Activated naive CD4-positive, alpha-beta T cell treated with anti-CD3 and anti-CD28 coated beads, Interleukin-2, amount 50 U/mL, for 24 hours (primary cell): ENCODE data around the gene ITPR1.

ENCODE experiments used
- H3K27ac Mint-ChIP-seq: one replicate; pipeline ENCODE4 v1.8.0; 2021; ENCODE audit warnings: mild to moderate bottlenecking, mixed read lengths
- H3K27me3 Mint-ChIP-seq: one replicate; pipeline ENCODE4 v1.8.0; 2021; ENCODE audit warnings: mixed read lengths
- H3K36me3 Mint-ChIP-seq: one replicate; pipeline ENCODE4 v1.8.0; 2021; ENCODE audit warnings: mixed read lengths
- H3K4me1 Mint-ChIP-seq: one replicate; pipeline ENCODE4 v1.8.0; 2021; ENCODE audit warnings: mixed read lengths
- H3K4me3 Mint-ChIP-seq: one replicate; pipeline ENCODE4 v1.8.0; 2021; ENCODE audit warnings: mild to moderate bottlenecking, mixed read lengths
- H3K9me3 Mint-ChIP-seq: one replicate; pipeline ENCODE4 v1.8.0; 2021; ENCODE audit warnings: mixed read lengths

The ITPR1 gene

DNA sequence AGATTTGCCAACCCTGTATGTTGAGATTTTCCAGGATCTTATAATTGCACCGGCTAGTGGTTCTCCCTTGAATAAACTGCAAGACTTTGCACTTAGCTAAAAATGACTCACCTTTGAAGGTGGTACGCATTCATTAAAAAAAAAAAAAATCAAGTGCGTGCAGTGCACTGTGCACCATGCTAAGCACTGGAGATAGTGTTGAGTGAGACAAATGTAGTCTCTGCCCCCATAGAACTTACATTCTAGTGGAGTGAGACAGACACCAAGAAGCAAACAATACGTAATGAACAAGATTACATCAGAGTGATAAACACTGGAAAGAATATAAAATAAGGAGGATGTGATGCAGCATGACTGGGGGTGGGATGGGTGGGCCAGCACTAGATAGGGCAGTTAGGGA lies 69.4 kb downstream of the ITPR1 start:
- peaks cover 6% of the 10 kb centered on the region for H3K36me3 Mint-ChIP-seq
- H3K4me3 Mint-ChIP-seq, result no peak overlapping the region
- H3K27ac Mint-ChIP-seq, result no peak overlapping the region
- no peaks in the 10 kb centered on the region for H3K9me3 Mint-ChIP-seq
- H3K4me1 Mint-ChIP-seq, result peaks cover 36% of the 10 kb centered on the region
- H3K27me3 Mint-ChIP-seq, result no peaks in the 10 kb centered on the region

DNA sequence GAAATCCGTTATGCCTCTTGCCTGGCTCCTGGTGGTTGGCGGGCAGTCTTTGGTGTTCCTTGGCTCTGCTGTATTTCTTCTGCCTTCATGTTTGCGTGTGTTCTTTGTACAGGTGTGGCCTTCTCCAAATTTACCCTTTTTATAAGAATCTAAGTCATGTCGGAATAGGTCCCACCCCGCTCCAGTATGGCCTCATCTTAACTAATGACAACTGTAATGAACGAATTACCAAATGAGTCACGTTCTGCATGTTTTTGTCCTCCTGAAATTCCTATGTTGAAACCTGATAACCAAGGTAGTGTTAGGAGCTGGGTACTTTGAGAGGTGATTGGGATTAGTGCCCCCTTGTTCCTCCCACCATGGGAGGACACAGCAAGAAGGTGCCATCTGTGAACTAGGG lies 71.1 kb downstream of the ITPR1 start:
- Mint-ChIP-seq H3K36me3 (peaks cover 4% of the 10 kb centered on the region), H3K4me3 (no peak overlapping the region), H3K27ac (no peak overlapping the region), H3K27me3 (no peaks in the 10 kb centered on the region), H3K4me1 (peaks cover 41% of the 10 kb centered on the region), H3K9me3 (no peaks in the 10 kb centered on the region)

DNA sequence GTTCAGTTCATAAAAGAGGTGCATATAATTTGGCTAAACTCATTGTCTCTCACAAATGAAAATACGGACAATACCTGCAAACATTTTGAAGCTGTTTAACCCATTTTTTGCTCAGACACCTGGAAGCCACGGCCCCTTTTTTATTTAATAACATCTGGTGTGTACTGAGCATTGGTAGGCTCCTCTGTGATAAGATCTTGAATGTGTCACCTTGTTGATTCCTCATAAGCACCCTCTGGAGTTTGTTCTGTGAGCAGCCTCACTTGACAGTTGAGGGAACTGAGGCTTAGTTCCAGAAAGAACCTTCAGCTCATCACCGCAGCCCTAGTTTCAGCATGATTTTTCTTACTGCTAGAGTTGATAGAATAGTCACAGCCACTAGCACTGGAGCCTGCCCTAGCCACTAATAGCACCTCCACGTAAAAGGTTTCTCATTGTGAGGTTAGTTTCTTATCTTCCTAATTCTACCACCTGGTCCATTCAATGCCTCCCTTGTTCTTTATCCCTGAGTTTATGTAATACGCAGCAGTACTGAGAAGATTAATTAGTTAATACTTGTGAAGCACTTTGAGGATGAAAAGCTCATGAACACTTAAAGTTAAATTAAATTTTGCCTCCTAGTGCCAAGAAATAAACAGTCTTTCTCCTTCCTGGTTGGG lies 71.9 kb downstream of the ITPR1 start:
- peaks cover 46% of the 10 kb centered on the region for H3K4me1 Mint-ChIP-seq
- H3K27me3 Mint-ChIP-seq, result no peaks in the 10 kb centered on the region
- H3K27ac Mint-ChIP-seq, result no peak overlapping the region

DNA sequence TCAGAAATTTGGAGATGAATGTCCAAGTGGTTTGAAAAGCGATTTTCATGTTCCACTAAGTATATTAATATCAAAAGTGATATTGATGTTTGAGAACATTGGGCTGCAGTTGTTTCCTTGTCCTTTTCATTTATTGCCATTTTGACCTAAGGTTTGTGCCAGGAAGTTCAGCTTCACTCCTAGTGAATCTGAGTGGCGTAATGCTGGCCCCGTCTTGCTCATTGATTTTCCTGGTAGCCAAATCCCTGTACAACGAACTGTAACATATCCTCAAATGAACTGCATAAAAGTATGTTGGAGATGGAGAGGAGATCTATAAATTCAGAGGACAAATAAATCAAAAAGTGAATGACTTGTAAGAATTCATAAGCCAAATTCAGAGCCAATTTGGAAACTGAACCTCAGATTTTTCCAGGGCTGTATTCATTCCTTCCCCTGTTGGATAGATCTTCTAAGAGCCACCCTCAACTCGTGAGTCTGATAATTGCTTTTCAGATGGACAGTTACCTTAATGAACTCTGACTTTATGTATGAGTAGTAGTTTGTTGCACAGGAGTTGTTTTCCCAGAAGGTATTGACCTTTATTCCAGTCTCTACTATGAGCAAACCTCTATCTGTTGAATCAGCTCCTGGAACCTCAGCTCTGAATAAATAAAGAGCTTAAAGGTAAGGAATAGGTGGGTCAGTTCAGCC lies 72.8 kb downstream of the ITPR1 start:
- H3K27ac Mint-ChIP-seq, result no peak overlapping the region
- peaks cover 4% of the 10 kb centered on the region for H3K36me3 Mint-ChIP-seq
- H3K4me1 Mint-ChIP-seq, result peaks cover 47% of the 10 kb centered on the region
- no peak overlapping the region for H3K4me3 Mint-ChIP-seq
- H3K27me3 Mint-ChIP-seq, result no peaks in the 10 kb centered on the region
- no peaks in the 10 kb centered on the region for H3K9me3 Mint-ChIP-seq

More for the DNA sequence above, 71.9 kb downstream of the ITPR1 start:
- no peaks in the 10 kb centered on the region for H3K9me3 Mint-ChIP-seq
- peaks cover 4% of the 10 kb centered on the region for H3K36me3 Mint-ChIP-seq
- H3K4me3 Mint-ChIP-seq, result no peak overlapping the region

DNA sequence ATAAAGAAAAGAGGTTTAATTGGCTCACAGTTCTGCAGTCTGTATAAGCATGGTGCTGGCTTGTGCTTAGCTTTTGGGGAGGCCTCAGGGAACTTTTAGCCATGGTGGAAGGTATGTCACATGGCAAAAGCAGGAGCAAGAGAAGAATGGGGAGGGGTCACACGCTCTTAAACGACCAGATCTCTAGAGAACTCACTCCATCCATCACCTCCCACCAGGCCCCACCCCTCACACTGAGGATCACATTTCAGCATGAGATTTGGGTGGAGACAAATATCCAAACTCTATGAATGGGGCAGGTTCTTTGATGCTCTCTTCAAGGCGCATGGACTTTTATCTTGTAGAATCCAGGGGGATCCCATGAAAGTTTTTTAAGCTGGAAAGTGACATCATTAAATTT lies 75.7 kb downstream of the ITPR1 start:
- H3K27ac Mint-ChIP-seq, result no peak overlapping the region

DNA sequence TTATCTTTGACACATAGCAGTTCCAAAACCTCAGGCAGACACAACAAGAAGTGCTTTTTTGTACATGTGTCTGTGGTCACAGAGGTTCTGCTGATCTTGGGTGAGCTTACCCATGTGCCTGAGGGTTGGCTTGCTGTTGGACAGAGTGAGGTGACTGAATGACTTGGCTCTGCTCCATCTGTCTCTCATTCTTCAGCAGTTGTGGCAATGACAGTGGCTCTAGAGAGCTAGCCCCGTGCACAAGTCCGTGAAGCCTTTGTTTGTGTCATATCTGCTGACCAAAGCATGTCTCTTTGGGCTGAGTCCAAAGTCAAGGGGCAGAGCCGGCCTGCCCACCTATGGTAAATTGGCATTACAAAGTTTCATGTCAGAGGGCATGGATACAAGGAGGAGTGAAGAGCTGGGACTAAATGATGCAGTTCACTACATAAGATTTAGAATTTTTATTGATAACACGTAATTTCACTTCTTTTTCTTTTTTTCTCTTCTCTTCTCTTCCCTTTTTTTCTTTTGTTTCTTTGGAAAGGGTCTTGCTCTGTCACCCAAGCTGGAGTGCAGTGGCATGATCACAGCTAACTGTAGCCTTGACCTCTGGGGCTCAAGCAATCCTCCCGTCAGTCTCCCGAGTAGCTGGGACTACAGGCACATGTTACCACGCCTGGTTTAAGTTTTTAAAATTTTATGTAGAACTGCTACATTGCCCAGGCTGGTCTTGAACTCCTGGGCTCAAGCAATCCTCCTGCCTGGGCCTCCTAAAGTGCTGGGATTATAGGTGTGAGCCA lies 77.9 kb downstream of the ITPR1 start:
- Mint-ChIP-seq H3K36me3 (peaks cover 2% of the 10 kb centered on the region), H3K27me3 (no peaks in the 10 kb centered on the region), H3K9me3 (no peaks in the 10 kb centered on the region), H3K4me3 (no peak overlapping the region), H3K4me1 (peaks cover 38% of the 10 kb centered on the region), H3K27ac (no peak overlapping the region)

More for the DNA sequence above, 75.7 kb downstream of the ITPR1 start:
- H3K9me3 Mint-ChIP-seq, result no peaks in the 10 kb centered on the region
- H3K36me3 Mint-ChIP-seq, result peaks cover 2% of the 10 kb centered on the region
- no peaks in the 10 kb centered on the region for H3K27me3 Mint-ChIP-seq
- H3K4me3 Mint-ChIP-seq, result no peak overlapping the region
- H3K4me1 Mint-ChIP-seq, result peaks cover 46% of the 10 kb centered on the region

DNA sequence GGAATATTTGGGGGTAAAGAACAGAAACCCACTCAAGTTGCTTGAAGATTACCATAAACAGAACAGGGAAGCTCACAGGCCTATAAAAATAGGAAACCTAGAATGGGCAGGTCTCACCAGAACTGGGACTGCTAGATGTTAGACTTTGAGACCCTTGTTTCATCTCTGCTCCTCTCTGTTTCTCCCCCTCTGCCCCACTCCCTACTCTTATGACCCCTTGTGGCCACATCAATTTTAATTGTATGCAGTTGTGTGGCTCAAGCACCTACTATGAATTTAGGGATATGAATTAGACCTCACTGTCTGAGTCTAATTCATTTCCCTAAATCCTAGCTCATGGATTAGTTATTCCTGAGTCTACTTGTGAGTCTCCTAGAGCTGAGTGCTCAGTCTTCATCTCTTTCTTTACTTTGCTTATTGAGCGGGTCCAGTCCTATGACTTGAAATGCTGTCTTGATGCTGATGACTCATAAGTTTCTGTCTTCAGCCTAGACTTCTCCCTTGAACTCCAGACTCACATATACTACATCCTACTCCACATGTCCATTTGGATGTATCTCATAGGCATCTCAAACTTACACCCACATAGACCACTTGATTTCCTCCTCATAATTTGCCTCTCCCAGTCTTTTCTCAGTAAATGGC lies 78.7 kb downstream of the ITPR1 start:
- H3K4me3 Mint-ChIP-seq, result no peak overlapping the region
- no peak overlapping the region for H3K27ac Mint-ChIP-seq
- no peaks in the 10 kb centered on the region for H3K9me3 Mint-ChIP-seq
- peaks cover 40% of the 10 kb centered on the region for H3K4me1 Mint-ChIP-seq
- H3K27me3 Mint-ChIP-seq, result no peaks in the 10 kb centered on the region
- peaks cover 2% of the 10 kb centered on the region for H3K36me3 Mint-ChIP-seq

DNA sequence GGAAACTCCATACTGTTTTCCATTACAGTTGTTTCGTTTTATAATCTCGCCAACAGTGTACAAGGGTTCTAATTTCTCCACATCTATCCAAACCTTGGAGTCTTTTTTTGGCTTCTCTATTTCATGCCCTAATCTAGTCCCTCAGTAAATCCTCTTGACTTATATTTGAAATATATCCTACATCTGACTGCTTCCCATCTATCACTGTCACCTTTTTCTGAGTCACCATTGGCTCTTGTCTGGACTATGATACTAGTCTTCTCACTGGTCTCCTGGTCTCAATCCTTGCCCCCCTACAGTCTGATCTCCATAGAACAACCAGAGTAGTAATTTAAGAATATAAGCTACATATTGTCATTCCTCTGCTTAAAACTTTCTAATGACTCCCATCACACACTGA lies 80.0 kb downstream of the ITPR1 start:
- Mint-ChIP-seq H3K27me3 (no peaks in the 10 kb centered on the region), H3K36me3 (no peaks in the 10 kb centered on the region), H3K4me3 (no peak overlapping the region), H3K9me3 (no peaks in the 10 kb centered on the region), H3K27ac (no peak overlapping the region), H3K4me1 (peaks cover 41% of the 10 kb centered on the region)

DNA sequence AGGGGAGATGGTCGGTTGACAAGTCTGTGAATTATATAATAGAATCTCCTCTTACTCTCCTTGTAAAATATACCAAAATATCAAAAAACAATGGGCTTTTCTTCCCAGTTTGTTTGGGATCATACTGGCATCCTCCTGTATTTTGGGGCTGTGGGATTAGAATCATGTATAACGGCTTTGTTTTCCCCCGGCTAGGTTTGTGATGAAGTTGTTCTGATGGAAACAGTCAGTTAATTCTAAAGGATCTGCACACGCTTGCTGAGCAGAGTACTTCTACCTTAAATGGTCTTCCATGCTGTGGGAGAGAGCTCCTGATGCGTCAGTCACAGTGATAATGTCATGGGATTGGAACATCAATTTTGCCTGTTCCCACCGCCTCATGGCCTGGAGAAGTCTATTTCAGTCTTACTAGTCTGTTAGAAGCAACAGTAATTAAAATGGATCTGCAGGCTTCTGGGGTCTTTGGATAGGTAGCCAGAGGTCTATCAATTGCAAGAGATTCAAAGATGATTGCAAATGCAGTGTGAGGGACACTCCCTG lies 81.3 kb downstream of the ITPR1 start:
- H3K9me3 Mint-ChIP-seq, result no peaks in the 10 kb centered on the region
- H3K27me3 Mint-ChIP-seq, result no peaks in the 10 kb centered on the region
- H3K4me1 Mint-ChIP-seq, result peaks cover 42% of the 10 kb centered on the region
- H3K27ac Mint-ChIP-seq, result no peak overlapping the region
- no peak overlapping the region for H3K4me3 Mint-ChIP-seq
- H3K36me3 Mint-ChIP-seq, result no peaks in the 10 kb centered on the region

DNA sequence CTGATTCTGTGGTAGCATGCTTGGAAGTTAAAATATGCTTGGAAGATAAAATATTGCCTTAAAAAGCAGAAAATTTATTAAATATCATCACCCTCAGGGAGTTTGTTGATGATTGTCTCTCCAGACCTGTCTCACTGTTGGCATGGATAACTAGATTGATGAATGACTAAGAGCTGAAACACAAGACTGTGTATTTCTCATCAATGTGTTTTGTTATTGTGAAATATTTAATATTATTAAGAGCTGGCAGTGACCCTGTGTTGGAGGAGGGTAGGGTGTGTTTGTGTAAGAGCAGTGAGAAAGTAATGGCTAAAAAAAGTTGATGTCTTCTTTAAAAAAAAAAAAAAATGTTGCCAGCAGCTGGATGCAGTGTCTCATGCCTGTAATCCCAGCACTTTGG lies 82.2 kb downstream of the ITPR1 start:
- Mint-ChIP-seq H3K9me3 (no peaks in the 10 kb centered on the region), H3K27ac (no peak overlapping the region), H3K36me3 (no peaks in the 10 kb centered on the region), H3K27me3 (no peaks in the 10 kb centered on the region), H3K4me1 (peaks cover 42% of the 10 kb centered on the region), H3K4me3 (no peak overlapping the region)

DNA sequence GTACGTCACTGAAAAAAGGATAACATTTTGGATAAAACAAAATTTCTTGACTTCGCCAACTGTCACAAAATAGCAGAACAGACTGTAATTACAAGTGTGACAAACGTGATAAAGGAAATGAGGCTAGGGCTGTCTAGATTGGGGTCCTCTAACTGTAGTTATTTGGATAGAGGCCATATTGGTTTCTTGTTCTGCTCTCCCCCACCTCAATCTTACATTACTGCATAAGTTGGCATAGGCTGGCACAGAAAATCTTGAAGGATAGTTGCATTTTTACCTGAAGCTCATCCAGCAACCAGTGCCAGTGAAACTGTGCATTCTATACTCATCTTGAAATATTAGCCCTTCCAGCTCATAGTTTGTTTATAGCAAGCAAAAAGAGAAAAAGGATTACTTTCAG lies 84.6 kb downstream of the ITPR1 start:
- H3K36me3 Mint-ChIP-seq, result no peaks in the 10 kb centered on the region
- H3K4me3 Mint-ChIP-seq, result no peak overlapping the region
- peaks cover 47% of the 10 kb centered on the region for H3K4me1 Mint-ChIP-seq
- no peaks in the 10 kb centered on the region for H3K27me3 Mint-ChIP-seq
- no peak overlapping the region for H3K27ac Mint-ChIP-seq
- H3K9me3 Mint-ChIP-seq, result no peaks in the 10 kb centered on the region

DNA sequence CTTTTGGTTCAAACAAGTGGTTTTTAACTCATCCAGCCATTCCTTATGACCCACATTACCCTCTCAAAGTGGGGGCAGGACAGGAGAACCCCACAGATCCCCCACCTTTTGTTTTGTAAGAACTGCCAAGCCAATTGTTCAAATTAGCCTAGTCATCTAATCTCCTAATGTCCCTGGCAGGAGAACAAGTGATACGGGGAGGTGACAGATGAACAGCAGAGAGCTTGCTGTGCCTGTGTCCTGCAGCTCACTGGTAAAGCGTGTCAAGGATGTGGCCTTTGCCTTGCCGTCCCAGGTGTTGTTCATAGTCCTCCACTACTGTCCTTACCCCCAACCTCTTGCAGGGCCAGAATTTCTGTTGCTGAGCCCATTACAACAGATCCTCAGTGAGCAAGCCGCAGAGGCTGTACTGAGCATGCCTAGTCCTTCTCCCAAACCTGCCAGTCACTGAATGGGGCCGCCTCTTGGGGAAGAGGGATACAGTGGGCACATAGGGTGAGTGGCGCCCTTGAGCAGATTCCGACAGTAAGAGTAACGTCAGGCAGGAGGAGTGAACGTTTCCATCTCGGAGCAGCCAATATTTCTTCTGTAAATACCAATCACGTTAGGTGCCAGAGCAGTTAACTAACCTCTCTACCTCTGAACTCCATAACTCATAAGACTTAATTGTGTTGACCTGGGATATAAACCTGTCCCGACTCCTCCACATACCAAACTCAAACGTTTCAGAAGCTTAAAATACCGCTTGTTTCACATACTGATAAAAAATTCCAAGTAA lies 87.4 kb downstream of the ITPR1 start:
- Mint-ChIP-seq H3K4me1 (peaks cover 65% of the 10 kb centered on the region), H3K36me3 (no peaks in the 10 kb centered on the region), H3K4me3 (no peak overlapping the region), H3K27me3 (no peaks in the 10 kb centered on the region), H3K9me3 (no peaks in the 10 kb centered on the region), H3K27ac (peak overlapping the region; percentile 73)

DNA sequence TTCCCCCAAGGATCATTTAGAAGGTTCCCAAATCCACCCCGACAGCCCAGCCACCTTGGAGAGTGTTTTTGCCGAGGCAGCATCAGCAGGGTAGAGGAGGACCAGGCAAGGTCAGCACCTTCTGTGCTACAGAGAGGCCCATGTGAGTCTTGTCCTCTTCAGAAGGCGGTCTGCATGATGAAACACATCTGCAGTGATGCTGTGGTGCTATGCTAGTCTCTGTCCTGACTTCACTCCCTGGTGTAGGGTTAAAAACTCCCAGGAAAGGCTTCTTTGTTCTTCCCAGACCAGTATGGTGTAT lies 87.9 kb downstream of the ITPR1 start:
- Mint-ChIP-seq H3K36me3 (no peaks in the 10 kb centered on the region), H3K4me3 (no peak overlapping the region), H3K27ac (peak overlapping the region; percentile 73), H3K9me3 (no peaks in the 10 kb centered on the region), H3K27me3 (no peaks in the 10 kb centered on the region), H3K4me1 (peaks cover 66% of the 10 kb centered on the region)

DNA sequence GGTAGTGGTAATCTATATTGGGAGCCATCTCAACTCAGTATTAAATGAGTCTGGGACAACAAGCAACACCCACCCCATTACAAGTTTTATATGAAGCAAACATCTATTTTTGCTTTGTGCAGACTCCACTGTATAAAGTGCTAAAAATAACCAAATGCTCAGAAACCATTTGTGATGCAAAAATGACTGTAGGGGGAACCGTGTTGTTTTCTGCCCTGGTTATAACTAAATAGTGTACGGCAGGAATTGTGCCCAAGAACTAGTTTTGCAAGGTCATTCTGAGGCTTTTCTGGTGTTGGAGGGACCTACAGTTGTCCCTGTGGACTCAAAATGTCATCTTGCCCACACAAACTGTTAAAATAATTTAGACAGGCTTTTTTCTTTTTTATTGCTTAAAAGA lies 88.3 kb downstream of the ITPR1 start:
- Mint-ChIP-seq H3K4me3 (no peak overlapping the region), H3K36me3 (no peaks in the 10 kb centered on the region), H3K27ac (no peak overlapping the region), H3K4me1 (peaks cover 68% of the 10 kb centered on the region), H3K27me3 (no peaks in the 10 kb centered on the region), H3K9me3 (no peaks in the 10 kb centered on the region)
